ENCODE data around the gene PNPLA5. TPM values are rescaled to one million over a fixed set of nuclear protein-coding genes. Genes with fewer than 3 reads are reported as not detected.

PNPLA5 gene
- total and polyA plus RNA-seq, 11 donors = not detected

- Histone ChIP-seq H3K4me1 (no peaks in the 10 kb centered on the region), H3K27ac (no peak overlapping the region), H3K4me3 (no peak overlapping the region), H3K27me3 (peaks cover 0 to 14% (median 0%) of the 10 kb centered on the region in 9 donors), H3K9me3 (no peaks in the 10 kb centered on the region), H3K36me3 (no peaks in the 10 kb centered on the region)
- intact Hi-C loops (cut with DNase I) = no loop called here
- DNase-seq (peak in 1 of 5 donors; percentile 28), ATAC-seq (no peak)
- 84 to 91% (median 86%) methylated on average over 11 to 14 of the region's 14 CpGs for WGBS, 4 donors
- TF ChIP-seq CTCF (IDR thresholded peaks at IDR 0.05) = no peak
- TF ChIP-seq POLR2A (IDR thresholded peaks at IDR 0.05) = no peak
These were observed 44.2 kb downstream of the PNPLA5 start for GRCh38 chr22:43847376-43848289.

GRCh38 chr22:43846966-43847365, 44.8 kb downstream of the PNPLA5 start:
- Histone ChIP-seq H3K27me3 (peaks cover 0 to 11% (median 0%) of the 10 kb centered on the region in 9 donors), H3K27ac (no peak overlapping the region), H3K4me1 (no peaks in the 10 kb centered on the region), H3K36me3 (no peaks in the 10 kb centered on the region), H3K9me3 (no peaks in the 10 kb centered on the region), H3K4me3 (no peak overlapping the region)
- WGBS, 4 donors = 53 to 72% (median 68%) methylated on average over 11 of the region's 11 CpGs
- intact Hi-C loops (cut with DNase I) = no loop called here
- ATAC-seq = no peak
- TF ChIP-seq POLR2A (IDR thresholded peaks at IDR 0.05) = no peak
- no peak for TF ChIP-seq CTCF (IDR thresholded peaks at IDR 0.05)
- DNase-seq = peak in 1 of 5 donors; percentile 33

- ATAC-seq (no peak), DNase-seq (peak in 1 of 5 donors; percentile 43)
- Histone ChIP-seq H3K36me3 (no peaks in the 10 kb centered on the region), H3K9me3 (no peaks in the 10 kb centered on the region), H3K27me3 (peaks cover 0 to 4% (median 0%) of the 10 kb centered on the region in 9 donors), H3K4me3 (no peak overlapping the region), H3K27ac (no peak overlapping the region), H3K4me1 (no peaks in the 10 kb centered on the region)
- 74 to 79% (median 76%) methylated on average over 11 of the region's 11 CpGs for WGBS, 4 donors
- TF ChIP-seq CTCF (IDR thresholded peaks at IDR 0.05) (no peak), POLR2A (IDR thresholded peaks at IDR 0.05) (no peak)
- intact Hi-C loops (cut with DNase I) = no loop called here
These were observed 45.8 kb downstream of the PNPLA5 start for GRCh38 chr22:43845981-43846380.

Measured in heart left ventricle (tissue), 16 donors.